OCI-LY7 (cell line): ENCODE measurements around the gene HBQ1. TPM values are rescaled to one million over a fixed set of nuclear protein-coding genes. Genes with fewer than 3 reads are reported as not detected.

Experiments used
- BruUV-seq: library from RNA; stranded (reverse); fragments of 400-500 nt; replicated peaks from 2 replicates; lab custom pipeline; 2021; lab: Mats Ljungman, UMichigan
- CTCF ChIA-PET: fragments of 300-600 bp; sonication (Branson Sonifier 250); formaldehyde crosslinking; loops from one replicate; lab custom pipeline; 2022; ENCODE audit warnings: antibody characterized with exemption; ENCODE audit not compliant: unreplicated experiment; lab: Charles Lee
- POLR2A ChIA-PET: fragments of 300-600 bp; sonication (Branson Sonifier 250); formaldehyde crosslinking; loops from one replicate; lab custom pipeline; 2022; ENCODE audit warnings: antibody characterized with exemption; lab: Charles Lee
- DNase-seq: peaks from one replicate; pipeline ENCODE4 v3.0.0-alpha.2; 2015; ENCODE audit warnings: low spot score
- H2AFZ ChIP-seq: fragments of 200-600 bp; sonication (generic), shearing (Covaris generic); 2 replicates; pipeline ENCODE4 v1.6.1; 2014; ENCODE audit warnings: mild to moderate bottlenecking, antibody characterized with exemption, low read length, moderate library complexity
- H3K27ac ChIP-seq: fragments of 200-600 bp; sonication (generic); 2 replicates; pipeline ENCODE4 v1.5.1; 2014; ENCODE audit warnings: mixed run types, low read depth, mild to moderate bottlenecking, moderate library complexity, low read length, inconsistent platforms; ENCODE audit not compliant: poor library complexity, severe bottlenecking
- H3K36me3 ChIP-seq: fragments of 200-600 bp; sonication (generic); 2 replicates; pipeline ENCODE4 v1.6.1; 2014; ENCODE audit warnings: mild to moderate bottlenecking, antibody characterized with exemption, low read length, moderate library complexity, mixed read lengths; ENCODE audit not compliant: insufficient read depth
- H3K4me1 ChIP-seq: fragments of 200-600 bp; sonication (generic); 2 replicates; pipeline ENCODE4 v1.5.1; 2014; ENCODE audit warnings: mild to moderate bottlenecking, low read length; ENCODE audit not compliant: insufficient read depth, poor library complexity, severe bottlenecking
- H3K4me2 ChIP-seq: fragments of 200-600 bp; sonication (generic); 2 replicates; pipeline ENCODE4 v1.6.1; 2014; ENCODE audit warnings: mild to moderate bottlenecking, low read length
- H3K4me3 ChIP-seq: fragments of 200-600 bp; sonication (generic); 2 replicates; pipeline ENCODE4 v1.5.1; 2014; ENCODE audit warnings: mild to moderate bottlenecking, low read depth, low read length; ENCODE audit not compliant: poor library complexity, severe bottlenecking
- H3K79me2 ChIP-seq: fragments of 200-600 bp; sonication (generic); 2 replicates; pipeline ENCODE4 v1.6.1; 2016; ENCODE audit warnings: low read depth, mild to moderate bottlenecking, low read length, moderate library complexity, mixed read lengths; ENCODE audit not compliant: insufficient read depth
- H3K9me2 ChIP-seq: fragments of 200-600 bp; sonication (generic); 2 replicates; pipeline ENCODE4 v1.6.1; 2016; ENCODE audit warnings: mild to moderate bottlenecking, low read length, mixed read lengths; ENCODE audit not compliant: insufficient read depth
- H3K9me3 ChIP-seq: fragments of 200-600 bp; sonication (generic); 2 replicates; pipeline ENCODE4 v1.6.1; 2014; ENCODE audit warnings: mild to moderate bottlenecking, mixed run types, low read length, mixed read lengths
- H4K20me1 ChIP-seq: fragments of 200-600 bp; sonication (generic); 2 replicates; pipeline ENCODE4 v1.6.1; 2014; ENCODE audit warnings: mild to moderate bottlenecking, antibody characterized with exemption, low read length, moderate library complexity, mixed read lengths; ENCODE audit not compliant: insufficient read depth
- CTCF ChIP-seq: fragments of 200-600 bp; sonication (generic); conservative IDR thresholded peaks from 2 replicates; pipeline ENCODE4 v1.5.1; 2014; ENCODE audit warnings: mild to moderate bottlenecking, antibody characterized with exemption, low read length, moderate library complexity, mixed read lengths
- EZH2phosphoT487 ChIP-seq: fragments of 200-600 bp; sonication (generic); IDR thresholded peaks from 2 replicates; pipeline ENCODE4 v1.6.1; 2018; ENCODE audit warnings: low read depth, borderline replicate concordance, mild to moderate bottlenecking, mixed run types, antibody characterized with exemption, low read length, moderate library complexity, mixed read lengths
- intact Hi-C: fragments of 100-400 bp; cut with micrococcal nuclease; formaldehyde crosslinking; loops from one replicate; pipeline ENCODE4 v1.10.0; 2022; ENCODE audit not compliant: unreplicated experiment
- total RNA-seq, 2 experiments: library from RNA; depleted of rRNA in 1 of 2; stranded (reverse); fragments of >200 nt in 1 of 2; shearing (Covaris generic) in 1 of 2; gene quantifications; 2 replicates each; pipeline ENCODE4 v1.2.3, GENCODE V29; 2014 to 2022

The HBQ1 gene
- total RNA-seq, 2 experiments from 2014 or later = not detected

- Histone ChIP-seq H3K27ac (no peak overlapping the region), H3K36me3 (no peaks in the 10 kb centered on the region), H3K79me2 (no peaks in the 10 kb centered on the region), H2AFZ (no peak overlapping the region), H4K20me1 (no peaks in the 10 kb centered on the region), H3K4me2 (no peak overlapping the region), H3K9me2 (no peaks in the 10 kb centered on the region), H3K4me3 (no peak overlapping the region), H3K4me1 (no peaks in the 10 kb centered on the region), H3K9me3 (no peaks in the 10 kb centered on the region)
- no peak for TF ChIP-seq EZH2phosphoT487
- no peak for TF ChIP-seq CTCF
- POLR2A ChIA-PET = no interaction called here
- DNase-seq = no peak
- intact Hi-C loops = no loop called here
- CTCF ChIA-PET = no interaction called here
- no TSS peak for BruUV-seq
Observed at GRCh38 chr16:166375-167121, 13.7 kb upstream of the HBQ1 start.

- TF ChIP-seq EZH2phosphoT487 (no peak), CTCF (no peak)
- no peak for DNase-seq
- H3K4me1 ChIP-seq = no peaks in the 10 kb centered on the region
- CTCF ChIA-PET = no interaction called here
- POLR2A ChIA-PET = interaction anchor here (1.4 kb wide), 1 partner anchor 10 kb away, joined by 4 read pairs; no protein-coding TSS in a partner anchor
- no peak overlapping the region for H3K27ac ChIP-seq
- no TSS peak for BruUV-seq
- H4K20me1 ChIP-seq = no peaks in the 10 kb centered on the region
- intact Hi-C loops = no loop called here
- no peaks in the 10 kb centered on the region for H3K79me2 ChIP-seq
- H3K9me3 ChIP-seq = no peaks in the 10 kb centered on the region
- no peak overlapping the region for H2AFZ ChIP-seq
- no peaks in the 10 kb centered on the region for H3K9me2 ChIP-seq
- no peak overlapping the region for H3K4me3 ChIP-seq
- no peaks in the 10 kb centered on the region for H3K36me3 ChIP-seq
- no peak overlapping the region for H3K4me2 ChIP-seq
Observed at GRCh38 chr16:167122-167690, 13.1 kb upstream of the HBQ1 start.

DNA sequence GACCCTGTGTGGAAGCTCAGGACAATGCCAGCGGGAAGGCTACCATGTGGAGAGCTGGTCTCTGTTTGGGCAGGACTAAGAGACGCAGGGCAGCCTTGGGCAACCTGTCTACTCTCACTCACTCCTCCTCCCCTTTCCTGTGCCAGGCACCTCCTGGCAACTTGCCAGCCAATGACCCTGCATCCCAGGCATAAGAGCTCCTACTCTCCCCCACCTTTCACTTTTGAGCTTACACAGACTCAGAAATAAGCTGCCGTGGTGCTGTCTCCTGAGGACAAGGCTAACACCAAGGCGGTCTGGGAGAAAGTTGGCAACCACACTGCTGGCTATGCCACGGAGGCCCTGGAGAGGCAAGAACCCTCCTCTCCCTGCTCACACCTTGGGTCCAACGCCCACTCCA, 11.8 kb upstream of the HBQ1 start:
- intact Hi-C loops = no loop called here
- Histone ChIP-seq H3K79me2 (no peaks in the 10 kb centered on the region), H3K9me2 (no peaks in the 10 kb centered on the region), H4K20me1 (no peaks in the 10 kb centered on the region), H3K27ac (no peak overlapping the region), H3K4me2 (no peak overlapping the region), H2AFZ (no peak overlapping the region), H3K4me1 (no peaks in the 10 kb centered on the region), H3K36me3 (no peaks in the 10 kb centered on the region), H3K4me3 (no peak overlapping the region), H3K9me3 (no peaks in the 10 kb centered on the region)
- CTCF ChIA-PET = no interaction called here
- TF ChIP-seq CTCF = no peak
- POLR2A ChIA-PET = interaction anchor here (1.4 kb wide), 2 partner anchors 11 to 13 kb away, joined by 3 to 4 read pairs; no protein-coding TSS in a partner anchor
- DNase-seq = no peak
- BruUV-seq = no TSS peak
